Measurements from ENCODE around the gene PPP1R27.

DNA sequence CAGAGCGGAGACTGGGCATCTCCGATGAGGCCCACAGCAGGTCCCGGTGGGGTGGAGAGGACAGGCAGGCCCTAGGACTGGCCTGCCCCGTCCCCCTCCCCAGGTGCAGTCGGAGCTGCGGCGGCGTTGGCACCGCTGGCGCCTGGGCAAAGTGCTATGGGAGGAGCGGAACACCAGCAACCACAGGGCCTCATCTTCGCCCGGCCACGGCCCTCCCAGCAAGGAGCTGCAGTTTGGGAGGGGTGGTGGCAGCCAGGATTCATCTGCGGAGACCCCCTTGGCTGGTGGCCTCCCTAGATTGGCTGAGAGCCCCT, 21.5 kb downstream of the PPP1R27 start:
- TF ChIP-seq POLR2A (IDR thresholded peaks at IDR 0.05; ENCODE audit: low read depth, low read length), result no peak
- TF ChIP-seq POLR2AphosphoS5 (IDR thresholded peaks at IDR 0.05; ENCODE audit: low read depth, low read length), result no peak

Measured in GM12892 (cell line).